IPS-NIHi11 (cell line): ENCODE data around the gene TGFB3.
A peak's percentile ranks its signal among the peaks of the same experiment; 100 is the strongest.
"Not testable (repeated sequence)": the region's sequence is repeated elsewhere in the genome, so short reads cannot be mapped to it uniquely, and the experiment has no call there.

Source experiments
- DNase-seq: peaks from one replicate; pipeline ENCODE4 v3.0.0; 2012; ENCODE audit warnings: mixed read lengths, low spot score

Gene TGFB3

GRCh38 chr14:75960231-75960630 lies 21.6 kb downstream of the TGFB3 start:
- DNase-seq, result no peak

DNA sequence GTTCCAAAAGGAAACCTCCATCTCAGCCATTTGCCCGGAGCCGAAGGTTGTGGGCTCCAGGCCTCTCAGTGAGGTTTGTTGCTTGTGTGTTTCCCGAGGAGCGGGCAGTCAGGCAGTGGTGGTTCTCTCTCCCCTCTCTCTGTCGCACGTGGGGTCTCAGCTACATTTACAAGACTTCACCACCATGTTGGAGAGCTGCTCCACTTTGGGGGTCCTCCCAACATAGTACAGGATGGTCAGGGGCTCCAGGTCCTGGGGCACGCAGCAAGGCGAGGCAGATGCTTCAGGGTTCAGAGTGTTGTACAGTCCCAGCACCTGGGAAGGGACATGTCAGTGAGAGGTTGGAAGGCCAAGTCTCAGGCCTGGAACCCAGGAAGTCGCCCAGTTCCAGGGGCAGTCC lies 22.8 kb downstream of the TGFB3 start:
- no peak for DNase-seq

- no peak for DNase-seq
Measured at GRCh38 chr14:75952489-75952888, 29.3 kb downstream of the TGFB3 start.

DNA sequence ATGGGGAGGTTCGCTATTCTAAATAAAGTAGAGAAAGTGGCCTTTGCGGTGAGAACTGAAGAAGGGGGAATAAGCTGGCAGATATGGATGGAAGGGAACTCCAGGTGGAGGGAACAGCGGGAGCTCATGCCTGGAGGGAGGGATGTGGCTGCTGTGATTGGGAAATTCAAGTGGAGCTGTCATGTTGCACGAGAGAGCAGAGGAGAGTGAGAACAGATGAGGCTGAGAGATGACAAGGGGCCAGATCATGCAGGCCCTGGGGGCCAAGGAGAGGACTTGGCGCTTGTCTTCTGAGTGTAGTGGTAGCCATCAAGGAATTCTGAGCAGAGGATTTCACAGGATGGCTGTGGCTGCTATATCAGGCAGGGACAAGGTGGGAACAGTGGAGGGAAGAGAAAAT lies 35.0 kb downstream of the TGFB3 start:
- no peak for DNase-seq

- no peak for DNase-seq
Measured at GRCh38 chr14:75944607-75945241, 37.1 kb downstream of the TGFB3 start.

GRCh38 chr14:75941030-75941429 lies 40.8 kb downstream of the TGFB3 start:
- no peak for DNase-seq

GRCh38 chr14:75939200-75939599 lies 42.6 kb downstream of the TGFB3 start:
- no peak for DNase-seq

DNA sequence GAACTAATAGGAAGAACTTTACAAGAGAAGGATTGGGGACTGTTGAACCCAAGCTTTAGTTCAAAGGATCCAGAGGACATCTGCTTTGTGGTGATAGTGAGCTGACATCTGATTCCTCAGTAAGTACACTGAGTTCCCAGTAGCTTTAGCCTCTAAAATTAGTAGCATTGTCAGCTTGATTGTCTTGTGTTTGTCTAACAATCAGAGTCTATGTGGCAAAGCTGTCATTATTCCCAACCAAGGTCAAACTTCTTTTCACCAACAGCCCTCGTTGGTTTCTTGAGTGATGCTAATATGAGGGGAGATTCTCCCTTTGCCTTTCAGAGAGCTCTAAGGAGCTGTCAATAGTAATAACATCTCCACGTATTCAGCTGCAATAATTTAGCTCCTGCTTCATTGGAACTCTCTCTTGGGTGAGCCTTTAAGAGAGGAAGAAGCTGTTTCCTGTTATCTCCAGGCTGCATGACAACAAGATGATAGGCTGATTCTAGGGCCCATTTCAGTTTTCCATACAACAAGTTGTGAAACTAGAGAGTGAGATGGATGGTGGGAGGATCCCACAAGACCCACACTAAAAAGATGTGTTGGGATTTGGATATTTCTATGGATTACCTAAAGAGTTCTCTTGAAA lies 46.7 kb downstream of the TGFB3 start:
- no peak for DNase-seq

DNA sequence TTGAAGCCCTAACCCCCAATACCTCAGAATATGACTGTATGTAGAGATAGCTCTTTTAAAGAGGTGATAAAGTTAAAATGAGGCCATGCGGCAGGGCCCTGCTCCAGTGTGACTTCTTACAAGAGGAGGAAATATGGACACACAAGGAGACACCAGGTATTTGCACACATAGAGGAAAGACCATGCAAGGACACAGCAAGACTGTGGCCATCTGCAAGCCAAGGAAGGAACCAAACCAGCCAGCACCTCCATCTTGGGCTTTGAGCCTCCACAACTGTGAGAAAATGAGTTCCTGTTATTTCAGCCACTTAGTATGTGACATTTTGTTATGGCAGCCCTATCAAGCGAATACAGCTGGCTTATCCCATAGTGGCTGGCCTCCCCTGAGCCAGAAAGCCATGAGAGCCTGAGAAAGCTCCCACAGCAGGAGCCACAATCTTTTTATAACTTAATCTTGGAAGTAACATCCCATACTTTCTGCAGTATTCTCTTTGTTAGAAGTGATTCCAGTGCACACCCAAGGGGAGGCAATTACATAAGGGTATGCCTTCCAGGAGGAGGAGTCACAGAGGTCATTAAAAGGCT lies 48.0 kb downstream of the TGFB3 start:
- no peak for DNase-seq

DNA sequence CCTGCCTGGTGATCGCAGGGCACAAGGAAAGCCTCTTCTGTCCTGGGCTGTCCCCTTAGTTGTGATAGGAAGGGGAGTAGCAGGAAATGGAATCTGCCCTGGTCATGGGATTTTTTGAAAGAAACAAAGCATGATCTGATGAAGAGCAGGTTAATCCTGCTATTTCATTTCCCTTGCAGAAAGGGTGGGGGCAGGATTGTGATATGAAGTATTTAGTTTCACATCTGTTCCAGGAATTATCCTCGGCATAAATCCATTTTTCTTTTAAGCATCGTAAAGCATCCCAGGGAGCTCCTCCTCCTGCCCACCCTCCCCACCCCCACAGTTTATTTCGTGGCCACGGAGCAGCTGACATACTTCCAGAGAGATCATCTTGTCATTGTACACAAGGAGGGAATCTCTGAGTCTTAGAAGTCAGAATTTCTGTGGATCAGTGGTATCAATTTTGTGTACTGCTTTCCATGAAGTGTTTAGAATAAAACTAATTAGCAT lies 53.1 kb downstream of the TGFB3 start:
- no peak for DNase-seq

DNA sequence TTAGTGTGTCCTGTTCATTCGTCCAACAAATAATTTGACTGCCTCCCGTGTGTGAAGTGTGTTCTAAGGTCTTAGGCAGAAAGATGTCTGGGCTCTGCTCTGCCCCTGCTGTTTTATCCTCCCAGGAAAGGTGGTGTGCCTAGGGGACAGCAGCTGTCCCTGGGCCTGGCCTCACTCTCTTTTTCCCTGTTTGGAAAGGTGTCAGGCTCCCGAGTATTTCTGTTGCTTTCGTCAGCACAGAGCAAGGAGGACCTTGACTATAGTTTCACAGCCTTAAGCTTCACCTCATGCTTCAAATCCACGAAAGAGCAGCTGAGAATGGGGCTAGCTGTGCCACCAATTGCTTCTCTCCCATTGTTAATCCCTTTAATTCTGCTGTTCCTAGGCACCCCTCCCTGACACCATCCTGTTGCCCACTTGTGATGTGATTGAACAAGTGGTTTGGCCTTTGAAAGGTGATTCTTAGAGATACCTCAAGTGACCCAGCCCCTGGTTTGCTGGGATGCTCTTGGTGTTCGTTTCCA lies 54.2 kb downstream of the TGFB3 start:
- no peak for DNase-seq

DNA sequence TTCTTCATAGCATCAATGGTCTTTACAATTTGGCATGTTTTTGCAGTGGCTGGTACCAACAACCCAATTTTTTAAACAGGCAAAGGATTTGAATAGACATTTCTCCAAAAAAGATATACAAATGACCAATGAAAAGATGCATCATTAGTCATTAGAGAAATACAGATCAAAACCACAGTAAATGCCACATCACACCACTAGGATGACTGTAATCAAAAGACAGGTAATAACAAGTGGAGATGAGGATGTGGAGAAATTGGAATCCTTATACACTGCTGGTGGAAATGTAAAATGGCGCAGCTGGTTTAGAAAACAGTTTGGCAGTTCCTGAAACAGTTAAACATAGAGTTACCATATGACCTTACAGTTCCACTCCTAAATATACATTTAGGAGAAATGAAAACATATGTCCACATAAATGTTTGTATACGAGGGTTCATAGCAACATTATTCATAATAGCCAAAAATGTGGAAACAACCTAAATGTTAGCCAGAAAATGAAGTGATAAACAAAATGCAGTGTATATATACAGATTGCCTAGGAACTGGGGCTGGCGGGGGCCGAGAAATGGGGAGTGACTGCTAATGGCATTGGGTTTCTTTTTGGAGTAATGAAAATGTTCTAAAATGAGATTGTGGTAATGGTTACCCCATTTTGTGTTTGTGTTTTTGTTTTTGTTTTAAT lies 55.2 kb downstream of the TGFB3 start:
- DNase-seq, result no peak

DNA sequence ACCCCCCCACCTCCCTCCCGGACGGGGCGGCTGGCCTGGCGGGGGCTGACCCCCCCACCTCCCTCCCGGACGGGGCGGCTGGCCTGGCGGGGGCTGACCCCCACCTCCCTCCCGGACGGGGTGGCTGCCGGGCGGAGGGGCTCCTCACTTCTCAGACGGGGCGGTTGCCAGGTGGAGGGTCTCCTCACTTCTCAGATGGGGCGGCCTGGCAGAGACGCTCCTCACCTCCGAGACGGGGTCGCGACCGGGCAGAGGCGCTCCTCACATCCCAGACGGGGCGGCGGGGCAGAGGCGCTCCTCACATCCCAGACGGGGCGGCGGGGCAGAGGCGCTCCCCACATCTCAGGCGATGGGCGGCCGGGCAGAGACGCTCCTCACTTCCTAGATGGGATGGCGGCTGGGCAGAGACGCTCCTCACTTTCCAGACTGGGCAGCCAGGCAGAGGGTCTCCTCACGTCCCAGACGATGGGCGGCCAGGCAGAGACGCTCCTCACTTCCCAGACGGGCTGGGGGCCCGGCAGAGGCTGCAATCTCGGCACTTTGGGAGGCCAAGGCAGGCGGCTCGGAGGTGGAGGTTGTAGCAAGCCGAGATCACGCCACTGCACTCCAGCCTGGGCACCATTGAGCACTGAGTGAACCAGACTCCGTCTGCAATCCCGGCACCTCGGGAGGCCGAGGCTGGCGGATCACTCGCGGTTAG lies 56.5 kb downstream of the TGFB3 start:
- not testable (repeated sequence) for DNase-seq

DNA sequence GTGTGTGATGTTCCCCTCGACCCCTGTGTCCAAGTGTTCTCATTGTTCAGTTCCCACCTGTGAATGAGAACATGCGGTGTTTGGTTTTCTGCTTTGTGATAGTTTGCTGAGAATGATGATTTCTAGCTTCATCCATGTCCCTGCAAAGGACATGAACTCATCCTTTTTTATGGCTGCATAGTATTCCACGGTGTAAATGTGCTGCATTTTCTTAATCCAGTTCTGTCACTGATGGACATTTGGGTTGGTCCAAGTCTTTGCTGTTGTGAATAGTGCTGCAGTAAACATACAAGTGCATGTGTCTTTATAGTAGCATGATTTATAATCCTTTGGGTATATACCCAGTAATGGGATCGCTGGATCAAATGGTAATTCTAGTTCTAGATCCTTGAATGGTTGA lies 61.4 kb downstream of the TGFB3 start:
- DNase-seq, result not testable (repeated sequence)

DNA sequence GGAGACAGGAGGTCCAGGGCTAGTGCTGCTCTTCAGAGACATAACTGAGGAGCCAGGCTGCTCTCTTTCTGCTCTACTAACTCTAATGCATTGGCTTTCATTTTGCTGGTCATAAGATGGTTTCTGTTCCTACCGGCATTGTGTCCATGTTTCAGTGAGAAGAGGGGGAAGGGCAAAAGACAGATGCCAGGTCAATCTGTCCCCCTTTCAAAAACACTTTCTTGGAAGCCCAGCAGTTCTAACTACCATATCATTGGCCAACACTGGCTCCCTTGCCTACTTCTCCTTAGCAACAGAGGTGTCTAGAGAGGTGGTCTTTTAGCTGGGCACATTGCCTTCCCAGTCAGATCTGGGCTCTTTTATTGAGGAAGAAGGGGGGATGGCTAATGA lies 63.9 kb downstream of the TGFB3 start:
- no peak for DNase-seq

DNA sequence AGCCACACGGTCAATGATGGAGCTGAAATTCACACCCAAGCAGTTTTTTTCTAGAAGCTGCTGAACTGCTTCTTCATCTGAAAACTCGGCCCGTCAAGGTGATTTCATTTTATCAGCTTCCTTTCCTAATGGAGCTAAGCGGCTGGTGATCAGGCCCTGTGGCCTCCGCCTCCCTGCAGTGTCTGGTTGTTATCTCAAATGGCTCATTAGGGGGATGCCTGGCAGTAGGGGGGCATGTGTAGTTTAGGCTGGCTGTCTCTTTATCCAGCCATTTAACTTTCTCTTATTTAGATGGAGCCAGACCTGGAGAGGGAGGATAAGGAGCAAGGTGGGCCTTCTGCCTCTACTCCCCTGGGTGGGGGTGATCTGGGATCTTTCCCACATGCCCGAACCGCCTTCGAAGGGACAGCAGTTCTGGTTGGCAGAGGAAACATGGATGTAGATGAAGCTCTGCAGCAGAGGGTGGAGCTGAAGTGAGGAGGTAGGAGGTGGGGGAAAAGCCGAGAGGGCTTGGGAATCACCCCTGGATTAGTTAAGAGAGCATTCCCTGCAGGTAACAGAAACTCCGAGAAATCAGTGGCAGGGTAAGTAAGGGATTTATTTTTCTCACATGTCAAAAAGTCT lies 64.4 kb downstream of the TGFB3 start:
- no peak for DNase-seq

GRCh38 chr14:75915045-75915444 lies 66.8 kb downstream of the TGFB3 start:
- DNase-seq, result no peak

- no peak for DNase-seq
Measured at GRCh38 chr14:75913183-75913582, 68.6 kb downstream of the TGFB3 start.

GRCh38 chr14:75911883-75912282 lies 69.9 kb downstream of the TGFB3 start:
- DNase-seq, result peak; percentile 80

- DNase-seq, result no peak
Measured at GRCh38 chr14:75910048-75910447, 71.7 kb downstream of the TGFB3 start.

- DNase-seq, result no peak
Measured at GRCh38 chr14:75909630-75910029, 72.2 kb downstream of the TGFB3 start.
